GM12878 (cell line): ENCODE measurements around the gene HCAR3.
"Not testable (repeated sequence)": the region's sequence is repeated elsewhere in the genome, so short reads cannot be mapped to it uniquely, and the experiment has no call there.

Source experiments
- CBFB ChIP-seq: IDR thresholded peaks from 2 replicates; pipeline ENCODE4 v1.6.1; 2016; ENCODE audit warnings: antibody characterized with exemption, low read depth
- DPF2 ChIP-seq: fragments of 450-650 bp; IDR thresholded peaks from 2 replicates; pipeline ENCODE4 v1.6.1; 2017; ENCODE audit warnings: mild to moderate bottlenecking
- SIN3A ChIP-seq: IDR thresholded peaks from 2 replicates; pipeline ENCODE4 v1.6.1; 2012; ENCODE audit warnings: low read depth, low read length, improper control_type of control experiment
- SUPT20H ChIP-seq: IDR thresholded peaks from 2 replicates; pipeline ENCODE4 v1.6.1; 2011; ENCODE audit warnings: low read depth, mild to moderate bottlenecking, low read length, moderate library complexity, borderline replicate concordance; ENCODE audit not compliant: control insufficient read depth
- TAF1 ChIP-seq: IDR thresholded peaks from 2 replicates; pipeline ENCODE4 v1.6.1; 2011; ENCODE audit warnings: mild to moderate bottlenecking, low read depth, low read length, borderline replicate concordance
- TF ChIP-seq, protein P1 (sequence below), 3 experiments: IDR thresholded peaks in 2 of 3; conservative IDR thresholded peaks in 1 of 3; 2 replicates each; pipeline ENCODE4 v1.5.1; 2011; ENCODE audit warnings: low read depth in 3 of 3, low read length in 3 of 3, mild to moderate bottlenecking in 3 of 3, control low read depth in 2 of 3, moderate library complexity in 2 of 3, inconsistent platforms in 1 of 3, mixed read lengths in 1 of 3; ENCODE audit not compliant: control insufficient read depth in 2 of 3, insufficient read depth in 1 of 3; ENCODE audit errors: extremely low read depth in 1 of 3

- not testable (repeated sequence) for TF ChIP-seq DPF2, SUPT20H, CBFB, TAF1, SIN3A
- TF ChIP-seq, protein P1, sequence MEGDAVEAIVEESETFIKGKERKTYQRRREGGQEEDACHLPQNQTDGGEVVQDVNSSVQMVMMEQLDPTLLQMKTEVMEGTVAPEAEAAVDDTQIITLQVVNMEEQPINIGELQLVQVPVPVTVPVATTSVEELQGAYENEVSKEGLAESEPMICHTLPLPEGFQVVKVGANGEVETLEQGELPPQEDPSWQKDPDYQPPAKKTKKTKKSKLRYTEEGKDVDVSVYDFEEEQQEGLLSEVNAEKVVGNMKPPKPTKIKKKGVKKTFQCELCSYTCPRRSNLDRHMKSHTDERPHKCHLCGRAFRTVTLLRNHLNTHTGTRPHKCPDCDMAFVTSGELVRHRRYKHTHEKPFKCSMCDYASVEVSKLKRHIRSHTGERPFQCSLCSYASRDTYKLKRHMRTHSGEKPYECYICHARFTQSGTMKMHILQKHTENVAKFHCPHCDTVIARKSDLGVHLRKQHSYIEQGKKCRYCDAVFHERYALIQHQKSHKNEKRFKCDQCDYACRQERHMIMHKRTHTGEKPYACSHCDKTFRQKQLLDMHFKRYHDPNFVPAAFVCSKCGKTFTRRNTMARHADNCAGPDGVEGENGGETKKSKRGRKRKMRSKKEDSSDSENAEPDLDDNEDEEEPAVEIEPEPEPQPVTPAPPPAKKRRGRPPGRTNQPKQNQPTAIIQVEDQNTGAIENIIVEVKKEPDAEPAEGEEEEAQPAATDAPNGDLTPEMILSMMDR (IDR thresholded peaks at IDR 0.05 in 2 of 3, conservative IDR thresholded peaks at IDR 0.05 in 1 of 3; ENCODE audit: control insufficient read depth in 2 of 3, extremely low read depth in 1 of 3, insufficient read depth in 1 of 3, low read depth in 3 of 3, low read length in 3 of 3): not testable (repeated sequence)
These were observed 34.3 kb upstream of the HCAR3 start for GRCh38 chr12:122750781-122751515.
